GM12891 (cell line): ENCODE measurements around the gene ZNF891.

Source experiments
- PAX5 ChIP-seq: IDR thresholded peaks from 2 replicates; pipeline ENCODE4 v1.6.1; 2011; ENCODE audit warnings: low read length, moderate library complexity, mild to moderate bottlenecking; ENCODE audit not compliant: insufficient read depth, severe bottlenecking
- POLR2A ChIP-seq: IDR thresholded peaks from 2 replicates; pipeline ENCODE4 v1.6.1; 2011; ENCODE audit warnings: low read depth, low read length, control low read depth
- POLR2AphosphoS5 ChIP-seq: IDR thresholded peaks from 2 replicates; pipeline ENCODE4 v1.6.1; 2011; ENCODE audit warnings: low read depth, low read length, control low read depth
- POU2F2 ChIP-seq: IDR thresholded peaks from 2 replicates; pipeline ENCODE4 v1.6.1; 2011; ENCODE audit warnings: low read depth, mild to moderate bottlenecking, control low read depth, low read length, moderate library complexity
- SPI1 ChIP-seq: IDR thresholded peaks from 2 replicates; pipeline ENCODE4 v1.6.1; 2011; ENCODE audit warnings: low read depth, low read length, control low read depth
- TAF1 ChIP-seq: IDR thresholded peaks from 2 replicates; pipeline ENCODE4 v1.6.1; 2011; ENCODE audit warnings: low read depth, low read length, control low read depth

GRCh38 chr12:133129368-133130037 lies 571 bp downstream of the ZNF891 start:
- TF ChIP-seq POLR2A, result no peak
- TF ChIP-seq POLR2AphosphoS5, result no peak
- no peak for TF ChIP-seq SPI1
- TF ChIP-seq TAF1, result no peak
- TF ChIP-seq POU2F2, result no peak
- TF ChIP-seq PAX5, result no peak
